Activated CD4-positive, alpha-beta T cell treated with anti-CD3 and anti-CD28 coated beads, Interleukin-2, amount 10 ng/mL, durations not matched to agents 24 days and 14 days (primary cell): ENCODE data around the gene NEK7. TPM values are rescaled to one million over a fixed set of nuclear protein-coding genes. Genes with fewer than 3 reads are reported as not detected.

Experiments
- DNase-seq: peaks from one replicate; pipeline ENCODE4 v3.0.0; 2022
- H3K27ac Mint-ChIP-seq: one replicate; pipeline ENCODE4 v1.8.0; 2022; ENCODE audit warnings: mild to moderate bottlenecking, mixed read lengths
- H3K27me3 Mint-ChIP-seq: one replicate; pipeline ENCODE4 v1.8.0; 2022; ENCODE audit warnings: mixed read lengths
- H3K36me3 Mint-ChIP-seq: one replicate; pipeline ENCODE4 v1.8.0; 2022; ENCODE audit warnings: low read depth, mild to moderate bottlenecking, mixed read lengths
- H3K4me1 Mint-ChIP-seq: one replicate; pipeline ENCODE4 v1.8.0; 2021; ENCODE audit warnings: mixed read lengths
- H3K4me3 Mint-ChIP-seq: one replicate; pipeline ENCODE4 v1.8.0; 2022; ENCODE audit warnings: mild to moderate bottlenecking, moderate library complexity, mixed read lengths
- H3K9me3 Mint-ChIP-seq: one replicate; pipeline ENCODE4 v1.8.0; 2021; ENCODE audit warnings: mixed read lengths
- intact Hi-C: fragments of 100-400 bp; cut with micrococcal nuclease; formaldehyde crosslinking; loops from one replicate; pipeline ENCODE4 v1.15.1; 2023
- total RNA-seq: library from RNA; stranded (reverse); gene quantifications from 2 replicates; pipeline ENCODE4 v1.2.3, GENCODE V29; 2022

NEK7 gene
- total RNA-seq, 1 donor from 2014 or later = 61.4 TPM

GRCh38 chr1:198326915-198327314 lies 170.1 kb downstream of the NEK7 start:
- Mint-ChIP-seq H3K4me1 (no peaks in the 10 kb centered on the region), H3K4me3 (no peak overlapping the region)

GRCh38 chr1:198328458-198329032 lies 171.7 kb downstream of the NEK7 start:
- DNase-seq = no peak
- intact Hi-C loops = no loop called here
- Mint-ChIP-seq H3K4me1 (no peaks in the 10 kb centered on the region), H3K36me3 (no peaks in the 10 kb centered on the region), H3K27ac (no peak overlapping the region), H3K4me3 (no peak overlapping the region), H3K9me3 (no peaks in the 10 kb centered on the region), H3K27me3 (peaks cover 26% of the 10 kb centered on the region)

More at GRCh38 chr1:198326915-198327314, 170.1 kb downstream of the NEK7 start:
- Mint-ChIP-seq H3K27me3 (peaks cover 17% of the 10 kb centered on the region), H3K36me3 (no peaks in the 10 kb centered on the region), H3K9me3 (no peaks in the 10 kb centered on the region), H3K27ac (no peak overlapping the region)
- intact Hi-C loops = no loop called here
- DNase-seq = no peak

GRCh38 chr1:198330982-198331615 lies 174.3 kb downstream of the NEK7 start:
- no peaks in the 10 kb centered on the region for H3K36me3 Mint-ChIP-seq
- no peak overlapping the region for H3K4me3 Mint-ChIP-seq
- H3K27ac Mint-ChIP-seq = no peak overlapping the region
- intact Hi-C loops = no loop called here
- no peaks in the 10 kb centered on the region for H3K4me1 Mint-ChIP-seq
- H3K27me3 Mint-ChIP-seq = peaks cover 26% of the 10 kb centered on the region
- H3K9me3 Mint-ChIP-seq = peaks cover 5% of the 10 kb centered on the region
- DNase-seq = no peak

- intact Hi-C loops = no loop called here
Observed at GRCh38 chr1:198333744-198334143, 176.9 kb downstream of the NEK7 start.

GRCh38 chr1:198335663-198336062 lies 178.9 kb downstream of the NEK7 start:
- peaks cover 5% of the 10 kb centered on the region for H3K9me3 Mint-ChIP-seq
- intact Hi-C loops = no loop called here

More at GRCh38 chr1:198333744-198334143, 176.9 kb downstream of the NEK7 start:
- H3K4me1 Mint-ChIP-seq = no peaks in the 10 kb centered on the region
- H3K36me3 Mint-ChIP-seq = no peaks in the 10 kb centered on the region
- DNase-seq = no peak
- H3K27ac Mint-ChIP-seq = no peak overlapping the region
- H3K9me3 Mint-ChIP-seq = peaks cover 5% of the 10 kb centered on the region
- no peak overlapping the region for H3K4me3 Mint-ChIP-seq
- H3K27me3 Mint-ChIP-seq = peaks cover 24% of the 10 kb centered on the region

GRCh38 chr1:198337886-198338285 lies 181.1 kb downstream of the NEK7 start:
- intact Hi-C loops = no loop called here
- no peaks in the 10 kb centered on the region for H3K4me1 Mint-ChIP-seq
- H3K27ac Mint-ChIP-seq = no peak overlapping the region
- H3K9me3 Mint-ChIP-seq = peaks cover 5% of the 10 kb centered on the region
- peaks cover 7% of the 10 kb centered on the region for H3K27me3 Mint-ChIP-seq
- no peaks in the 10 kb centered on the region for H3K36me3 Mint-ChIP-seq
- no peak for DNase-seq
- H3K4me3 Mint-ChIP-seq = no peak overlapping the region

More at GRCh38 chr1:198335663-198336062, 178.9 kb downstream of the NEK7 start:
- no peak overlapping the region for H3K4me3 Mint-ChIP-seq
- H3K27ac Mint-ChIP-seq = no peak overlapping the region
- no peaks in the 10 kb centered on the region for H3K4me1 Mint-ChIP-seq
- no peak for DNase-seq
- peaks cover 23% of the 10 kb centered on the region for H3K27me3 Mint-ChIP-seq
- no peaks in the 10 kb centered on the region for H3K36me3 Mint-ChIP-seq

GRCh38 chr1:198340139-198340538 lies 183.3 kb downstream of the NEK7 start:
- H3K36me3 Mint-ChIP-seq = no peaks in the 10 kb centered on the region
- no peak for DNase-seq
- H3K27ac Mint-ChIP-seq = no peak overlapping the region
- H3K4me3 Mint-ChIP-seq = no peak overlapping the region
- peaks cover 5% of the 10 kb centered on the region for H3K9me3 Mint-ChIP-seq
- intact Hi-C loops = no loop called here
- no peaks in the 10 kb centered on the region for H3K4me1 Mint-ChIP-seq
- peaks cover 13% of the 10 kb centered on the region for H3K27me3 Mint-ChIP-seq

GRCh38 chr1:198346178-198346577 lies 189.4 kb downstream of the NEK7 start:
- Mint-ChIP-seq H3K36me3 (no peaks in the 10 kb centered on the region), H3K4me3 (no peak overlapping the region), H3K9me3 (no peaks in the 10 kb centered on the region), H3K4me1 (no peaks in the 10 kb centered on the region), H3K27ac (no peak overlapping the region), H3K27me3 (peaks cover 15% of the 10 kb centered on the region)
- intact Hi-C loops = no loop called here
- DNase-seq = no peak

GRCh38 chr1:198350456-198350855 lies 193.7 kb downstream of the NEK7 start:
- no peaks in the 10 kb centered on the region for H3K4me1 Mint-ChIP-seq
- H3K4me3 Mint-ChIP-seq = no peak overlapping the region
- H3K36me3 Mint-ChIP-seq = no peaks in the 10 kb centered on the region
- intact Hi-C loops = loop anchor here (5.0 to 10.0 kb wide), 3 partner anchors 193 to 436 kb away; partner anchors contain the start of genes LHX9 and NEK7
- H3K27ac Mint-ChIP-seq = no peak overlapping the region
- no peak for DNase-seq
- H3K9me3 Mint-ChIP-seq = no peaks in the 10 kb centered on the region
- H3K27me3 Mint-ChIP-seq = peaks cover 7% of the 10 kb centered on the region

- H3K27ac Mint-ChIP-seq = no peak overlapping the region
- no peak for DNase-seq
- no peaks in the 10 kb centered on the region for H3K36me3 Mint-ChIP-seq
- H3K4me1 Mint-ChIP-seq = no peaks in the 10 kb centered on the region
- no peak overlapping the region for H3K4me3 Mint-ChIP-seq
- intact Hi-C loops = loop anchor here (5.0 to 10.0 kb wide), 3 partner anchors 196 to 438 kb away; partner anchors contain the start of genes LHX9 and NEK7
- H3K27me3 Mint-ChIP-seq = peaks cover 9% of the 10 kb centered on the region
- no peaks in the 10 kb centered on the region for H3K9me3 Mint-ChIP-seq
Observed at GRCh38 chr1:198352975-198353695, 196.3 kb downstream of the NEK7 start.

- Mint-ChIP-seq H3K36me3 (no peaks in the 10 kb centered on the region), H3K4me3 (no peak overlapping the region), H3K27me3 (peaks cover 10% of the 10 kb centered on the region), H3K4me1 (no peaks in the 10 kb centered on the region), H3K27ac (no peak overlapping the region), H3K9me3 (no peaks in the 10 kb centered on the region)
- DNase-seq = no peak
- intact Hi-C loops = loop anchor here (10.0 kb wide), 2 partner anchors 327 to 443 kb away; partner anchors contain the start of gene LHX9
Observed at GRCh38 chr1:198357937-198358336, 201.1 kb downstream of the NEK7 start.

GRCh38 chr1:198359024-198359653 lies 202.3 kb downstream of the NEK7 start:
- Mint-ChIP-seq H3K4me1 (no peaks in the 10 kb centered on the region), H3K9me3 (no peaks in the 10 kb centered on the region), H3K27ac (no peak overlapping the region), H3K36me3 (no peaks in the 10 kb centered on the region), H3K27me3 (peaks cover 8% of the 10 kb centered on the region), H3K4me3 (no peak overlapping the region)
- DNase-seq = no peak
- intact Hi-C loops = loop anchor here (1.0 to 10.0 kb wide), 3 partner anchors 271 to 444 kb away; partner anchors contain the start of gene LHX9

- Mint-ChIP-seq H3K27me3 (peaks cover 8% of the 10 kb centered on the region), H3K27ac (no peak overlapping the region), H3K4me1 (no peaks in the 10 kb centered on the region), H3K36me3 (no peaks in the 10 kb centered on the region), H3K4me3 (no peak overlapping the region), H3K9me3 (no peaks in the 10 kb centered on the region)
- intact Hi-C loops = no loop called here
- DNase-seq = no peak
Observed at GRCh38 chr1:198360208-198360729, 203.5 kb downstream of the NEK7 start.
